ENCODE results near the gene VRTN.

The VRTN gene

GRCh38 chr14:74395094-74395493, 46.8 kb downstream of the VRTN start:
- no peak for DNase-seq

- DNase-seq = no peak
Observed at GRCh38 chr14:74400031-74400685, 51.9 kb downstream of the VRTN start.

DNA sequence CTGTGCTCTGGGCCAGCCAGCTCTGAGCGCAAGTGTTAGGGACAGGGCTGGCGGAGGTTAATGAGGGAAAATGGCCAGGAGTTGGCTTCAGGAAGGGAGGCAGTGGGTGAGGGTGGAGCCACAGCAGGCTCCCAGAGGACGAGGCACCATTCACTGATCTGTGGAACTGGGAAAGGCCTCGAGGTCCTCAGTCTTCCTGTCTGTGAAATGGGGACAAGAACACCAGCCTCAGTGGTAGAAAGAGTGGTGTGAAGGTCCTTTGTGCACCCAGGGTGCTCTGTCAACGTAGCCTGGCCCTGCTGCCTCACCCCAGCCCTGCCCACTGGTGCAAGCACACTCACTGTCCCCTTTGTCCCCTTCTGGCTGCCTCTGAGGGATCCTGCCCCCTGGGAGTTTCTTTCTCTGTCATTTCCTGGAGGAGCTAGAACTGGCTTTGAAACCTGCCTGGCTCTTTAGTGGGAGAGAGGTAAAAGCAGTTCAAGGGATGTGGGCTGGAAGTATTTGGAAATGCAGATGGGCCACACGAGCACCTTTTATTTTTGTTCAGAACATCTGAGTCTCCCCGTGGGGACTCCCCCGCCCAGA, 52.7 kb downstream of the VRTN start:
- DNase-seq = no peak

GRCh38 chr14:74401504-74402241, 53.4 kb downstream of the VRTN start:
- peak; percentile 50 for DNase-seq

- no peak for DNase-seq
Observed at GRCh38 chr14:74402401-74403251, 54.4 kb downstream of the VRTN start.

DNA sequence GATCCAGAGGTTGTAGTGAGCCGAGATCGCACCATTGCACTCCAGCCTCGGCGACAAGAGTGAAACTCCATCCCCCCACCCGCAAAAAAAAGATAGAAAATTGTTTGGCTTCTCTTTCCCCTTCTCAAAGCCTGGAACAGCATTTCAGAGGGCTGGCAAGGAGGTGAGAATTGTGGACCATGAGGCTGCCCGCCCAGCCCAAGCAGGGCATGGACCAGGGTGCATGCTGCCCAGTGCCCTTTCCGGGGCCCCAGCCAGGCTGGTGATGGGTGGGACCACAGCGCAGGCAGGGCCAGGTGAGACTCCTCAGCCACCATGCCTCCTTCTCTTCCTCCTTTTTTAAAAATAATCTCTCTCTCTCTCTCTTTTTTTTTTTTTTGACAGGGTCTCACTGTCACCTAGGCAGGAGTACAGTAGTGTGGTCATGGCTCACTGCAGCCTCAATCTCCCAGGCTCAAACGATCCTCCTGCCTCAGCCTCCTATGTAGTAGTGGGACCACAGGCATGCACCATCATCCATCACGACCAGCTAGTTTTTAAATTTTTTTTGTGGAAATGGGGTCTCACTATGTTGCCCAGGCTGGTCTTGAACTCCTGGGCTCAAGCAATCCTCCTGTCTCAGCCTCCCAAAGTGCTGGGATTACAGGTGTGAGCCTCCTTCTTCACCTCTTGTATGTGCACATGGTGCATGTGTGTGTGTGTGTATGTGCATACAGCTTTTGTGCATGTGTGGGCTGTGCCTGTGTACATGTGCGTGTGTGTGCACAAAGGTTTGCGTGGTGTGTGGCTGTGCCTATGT, 55.5 kb downstream of the VRTN start:
- DNase-seq = no peak

GRCh38 chr14:74404435-74404834, 56.2 kb downstream of the VRTN start:
- no peak for DNase-seq

GRCh38 chr14:74405663-74406062, 57.4 kb downstream of the VRTN start:
- no peak for DNase-seq

GRCh38 chr14:74407021-74407800, 58.9 kb downstream of the VRTN start:
- no peak for DNase-seq

DNA sequence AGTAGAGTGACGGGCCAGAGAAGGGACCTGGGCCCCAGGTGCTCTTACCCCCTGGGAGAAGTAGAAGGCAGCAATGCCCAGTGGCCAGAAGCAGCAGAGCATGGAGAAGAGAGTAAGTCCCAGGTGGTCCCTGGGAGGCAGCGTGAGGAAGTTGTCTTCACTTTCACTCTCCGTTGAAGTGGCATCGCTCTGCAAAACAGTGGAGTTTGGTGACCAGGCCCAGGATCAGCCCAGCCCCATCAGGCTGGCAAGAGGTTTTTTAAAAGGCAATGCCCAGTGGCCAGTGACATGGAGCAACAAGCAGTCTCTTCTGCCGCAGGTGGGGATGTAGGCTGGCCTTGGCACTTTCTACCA, 59.5 kb downstream of the VRTN start:
- DNase-seq = no peak

DNA sequence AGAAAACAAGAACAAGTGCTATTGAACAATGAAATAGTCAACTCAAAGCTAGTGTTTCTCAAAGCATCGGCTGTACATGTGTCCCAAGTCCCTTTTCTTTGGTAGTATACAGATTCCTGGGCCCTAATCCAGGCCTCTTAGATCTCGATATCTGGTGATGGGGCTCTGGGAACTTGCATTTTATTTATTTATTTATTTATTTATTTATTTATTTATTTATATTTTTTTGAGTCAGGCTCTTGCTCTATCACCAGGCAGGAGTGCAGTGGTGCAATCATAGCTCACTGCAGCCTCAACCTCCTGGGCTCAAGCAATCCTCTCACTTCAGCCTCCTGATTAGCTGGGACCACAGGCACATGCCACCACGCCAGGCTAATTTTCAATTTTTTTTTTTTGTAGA, 60.6 kb downstream of the VRTN start:
- DNase-seq = no peak

GRCh38 chr14:74409441-74409840, 61.2 kb downstream of the VRTN start:
- no peak for DNase-seq

Data from central memory CD4-positive, alpha-beta T cell (primary cell).